Astrocyte (in vitro differentiated cells and primary cell): ENCODE results near the gene BPNT1. TPM values are rescaled to one million over a fixed set of nuclear protein-coding genes. Genes with fewer than 3 reads are reported as not detected.
A peak's percentile ranks its signal among the peaks of the same experiment; 100 is the strongest.

Experiments
- DNase-seq: peaks from one replicate; pipeline ENCODE4 v3.0.0-alpha.2; 2010; ENCODE audit warnings: low read depth
- FAIRE-seq: peaks from 2 replicates; lab custom pipeline; 2011; peaks lifted over from hg19 to GRCh38; lab: Jason Lieb, UNC
- H2AFZ ChIP-seq: 2 replicates; pipeline ENCODE4 v1.6.0; 2012; ENCODE audit warnings: low read depth, low read length, inconsistent platforms
- H3K27ac ChIP-seq: 2 replicates; pipeline ENCODE4 v1.5.1; 2011; ENCODE audit warnings: low read depth, low read length, inconsistent platforms
- H3K27me3 ChIP-seq: 2 replicates; pipeline ENCODE4 v1.6.0; 2011; ENCODE audit warnings: low read length, inconsistent platforms; ENCODE audit not compliant: insufficient read depth
- H3K36me3 ChIP-seq: 2 replicates; pipeline ENCODE4 v1.5.1; 2011; ENCODE audit warnings: low read length, inconsistent platforms; ENCODE audit not compliant: insufficient read depth
- H3K4me1 ChIP-seq: 2 replicates; pipeline ENCODE4 v1.5.1; 2011; ENCODE audit warnings: low read length, inconsistent platforms; ENCODE audit not compliant: insufficient read depth
- H3K4me2 ChIP-seq: 2 replicates; pipeline ENCODE4 v1.6.0; 2012; ENCODE audit warnings: low read length, inconsistent platforms
- H3K4me3 ChIP-seq: 2 replicates; pipeline ENCODE4 v1.5.1; 2011; ENCODE audit warnings: low read depth, mild to moderate bottlenecking, low read length, inconsistent platforms; ENCODE audit not compliant: insufficient read depth
- H3K79me2 ChIP-seq: 2 replicates; pipeline ENCODE4 v1.6.0; 2012; ENCODE audit warnings: mild to moderate bottlenecking, low read length, inconsistent platforms; ENCODE audit not compliant: insufficient read depth
- H3K9ac ChIP-seq: 2 replicates; pipeline ENCODE4 v1.6.0; 2012; ENCODE audit warnings: mild to moderate bottlenecking, low read length, inconsistent platforms
- H3K9me3 ChIP-seq: 2 replicates; pipeline ENCODE4 v1.5.1; 2012; ENCODE audit warnings: low read depth, mild to moderate bottlenecking, low read length, inconsistent platforms; ENCODE audit not compliant: insufficient read depth
- H4K20me1 ChIP-seq: 2 replicates; pipeline ENCODE4 v1.6.0; 2012; ENCODE audit warnings: low read length, inconsistent platforms; ENCODE audit not compliant: insufficient read depth
- H3K27ac Mint-ChIP-seq: one replicate; pipeline ENCODE4 v1.8.0; 2021; ENCODE audit warnings: mild to moderate bottlenecking, mixed read lengths; ENCODE audit not compliant: unreplicated experiment
- H3K27me3 Mint-ChIP-seq: one replicate; pipeline ENCODE4 v1.8.0; 2021; ENCODE audit warnings: low read depth, mixed read lengths; ENCODE audit not compliant: unreplicated experiment
- H3K36me3 Mint-ChIP-seq: one replicate; pipeline ENCODE4 v1.8.0; 2021; ENCODE audit warnings: low read depth, mixed read lengths; ENCODE audit not compliant: unreplicated experiment
- H3K4me1 Mint-ChIP-seq: one replicate; pipeline ENCODE4 v1.8.0; 2021; ENCODE audit warnings: low read depth, mixed read lengths; ENCODE audit not compliant: unreplicated experiment
- H3K4me3 Mint-ChIP-seq: one replicate; pipeline ENCODE4 v1.8.0; 2021; ENCODE audit warnings: mild to moderate bottlenecking, moderate library complexity, mixed read lengths; ENCODE audit not compliant: unreplicated experiment
- H3K9me3 Mint-ChIP-seq: one replicate; pipeline ENCODE4 v1.8.0; 2021; ENCODE audit warnings: mild to moderate bottlenecking, mixed read lengths; ENCODE audit not compliant: unreplicated experiment
- CTCF ChIP-seq: IDR thresholded peaks from 2 replicates; pipeline ENCODE4 v1.5.1; 2011; ENCODE audit warnings: low read depth, mild to moderate bottlenecking, inconsistent platforms, low read length, moderate library complexity; ENCODE audit not compliant: insufficient read depth
- EZH2 ChIP-seq: IDR thresholded peaks from 2 replicates; pipeline ENCODE4 v1.6.1; 2012; ENCODE audit warnings: mild to moderate bottlenecking, low read length, inconsistent platforms; ENCODE audit not compliant: insufficient read depth
- total RNA-seq: library from RNA; stranded (reverse); gene quantifications from 2 replicates; pipeline ENCODE4 v1.2.1, GENCODE V29; 2021

BPNT1 gene
- total RNA-seq, 1 donor from 2014 or later, result 25.9 TPM

GRCh38 chr1:220135755-220136154 is 46.2 kb upstream of the BPNT1 start:
- H3K9me3 Mint-ChIP-seq, result no peaks in the 10 kb centered on the region
- Histone ChIP-seq H3K27me3 (no peaks in the 10 kb centered on the region), H2AFZ (no peak overlapping the region), H3K36me3 (peaks cover 18% of the 10 kb centered on the region), H3K4me3 (no peak overlapping the region), H4K20me1 (no peaks in the 10 kb centered on the region), H3K9me3 (no peaks in the 10 kb centered on the region), H3K9ac (no peak overlapping the region), H3K4me1 (no peaks in the 10 kb centered on the region), H3K79me2 (no peaks in the 10 kb centered on the region), H3K4me2 (no peak overlapping the region), H3K27ac (no peak overlapping the region)
- H3K27ac Mint-ChIP-seq, result no peak overlapping the region
- FAIRE-seq (no peak), DNase-seq (no peak)
- peaks cover 2% of the 10 kb centered on the region for H3K4me1 Mint-ChIP-seq
- no peaks in the 10 kb centered on the region for H3K27me3 Mint-ChIP-seq
- H3K36me3 Mint-ChIP-seq, result peaks cover 15% of the 10 kb centered on the region
- TF ChIP-seq EZH2, result no peak
- no peak overlapping the region for H3K4me3 Mint-ChIP-seq

DNA sequence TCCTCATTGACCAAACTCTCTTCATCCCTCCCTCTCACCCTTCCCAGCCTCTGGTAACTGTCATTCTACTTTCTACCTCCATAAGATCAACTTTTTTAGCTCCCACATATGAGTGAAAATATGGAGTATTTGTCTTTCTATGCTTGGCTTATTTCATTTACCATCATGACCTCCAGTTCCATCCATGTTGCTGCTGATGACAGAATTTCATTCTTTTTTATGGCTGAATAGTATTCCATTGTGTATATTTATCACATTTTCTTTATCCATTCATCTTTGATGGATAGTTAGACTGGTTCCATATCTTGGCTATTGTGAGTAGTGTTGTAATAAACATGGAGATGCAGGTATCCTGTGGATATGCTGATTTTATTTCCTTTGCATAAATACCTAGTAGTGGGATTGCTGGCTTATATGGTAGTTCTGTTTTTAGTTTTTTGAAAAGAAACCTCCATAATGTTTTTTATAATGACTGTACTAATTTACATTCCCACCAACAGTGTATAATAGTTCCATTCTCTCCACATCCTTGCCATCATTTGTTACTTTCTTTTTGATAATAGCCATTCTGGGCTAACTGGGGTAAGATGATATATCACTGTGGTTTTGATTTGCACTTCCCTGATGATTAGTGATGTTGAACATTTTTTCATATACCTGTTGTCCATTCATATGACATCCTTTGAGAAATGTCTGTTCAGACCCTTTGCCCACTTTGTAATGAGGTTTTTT is 40.1 kb upstream of the BPNT1 start:
- Mint-ChIP-seq H3K36me3 (peaks cover 12% of the 10 kb centered on the region), H3K4me1 (peaks cover 2% of the 10 kb centered on the region), H3K27me3 (no peaks in the 10 kb centered on the region), H3K9me3 (no peaks in the 10 kb centered on the region), H3K27ac (no peak overlapping the region), H3K4me3 (no peak overlapping the region)
- Histone ChIP-seq H3K4me2 (no peak overlapping the region), H2AFZ (no peak overlapping the region), H3K9me3 (no peaks in the 10 kb centered on the region), H3K27me3 (no peaks in the 10 kb centered on the region), H3K79me2 (no peaks in the 10 kb centered on the region), H3K36me3 (peaks cover 20% of the 10 kb centered on the region), H3K4me3 (no peak overlapping the region), H4K20me1 (no peaks in the 10 kb centered on the region), H3K4me1 (no peaks in the 10 kb centered on the region), H3K9ac (no peak overlapping the region), H3K27ac (no peak overlapping the region)
- FAIRE-seq, result no peak
- DNase-seq, result no peak
- no peak for TF ChIP-seq CTCF
- TF ChIP-seq EZH2, result no peak

GRCh38 chr1:220127076-220127475 is 37.5 kb upstream of the BPNT1 start:
- TF ChIP-seq EZH2, result no peak
- no peak for TF ChIP-seq CTCF
- Histone ChIP-seq H3K27ac (no peak overlapping the region), H4K20me1 (no peaks in the 10 kb centered on the region), H3K9ac (no peak overlapping the region), H3K4me2 (no peak overlapping the region), H3K9me3 (no peaks in the 10 kb centered on the region), H3K79me2 (no peaks in the 10 kb centered on the region), H3K4me3 (no peak overlapping the region), H3K36me3 (peaks cover 14% of the 10 kb centered on the region), H3K4me1 (no peaks in the 10 kb centered on the region), H2AFZ (no peak overlapping the region), H3K27me3 (no peaks in the 10 kb centered on the region)
- peaks cover 7% of the 10 kb centered on the region for H3K4me1 Mint-ChIP-seq
- no peak overlapping the region for H3K4me3 Mint-ChIP-seq
- no peak for DNase-seq
- no peaks in the 10 kb centered on the region for H3K27me3 Mint-ChIP-seq
- H3K9me3 Mint-ChIP-seq, result no peaks in the 10 kb centered on the region
- H3K27ac Mint-ChIP-seq, result peak overlapping the region; percentile 64
- H3K36me3 Mint-ChIP-seq, result peaks cover 5% of the 10 kb centered on the region
- FAIRE-seq, result no peak
